Adrenal gland (tissue), 12 donors: ENCODE data around the gene KRT6B. TPM values are rescaled to one million over a fixed set of nuclear protein-coding genes. Genes with fewer than 3 reads are reported as not detected.

Experiments used
- DNase-seq, 7 donors: peaks; one replicate each; pipeline ENCODE4 v3.0.0-alpha.2; 2019 to 2020
- H3K27ac ChIP-seq, 5 donors: fragments of 200-600 bp; sonication (generic) in 4 of 5; 1 replicate in 3 of 5; 2 replicates in 2 of 5; pipeline versions ENCODE4 v1.5.1 to v1.8.0; 2016 to 2020; ENCODE audit warnings: mild to moderate bottlenecking in 1 of 5
- H3K27me3 ChIP-seq: fragments of 200-600 bp; 2 replicates; pipeline ENCODE4 v1.8.0; 2021
- H3K36me3 ChIP-seq, 2 donors: fragments of 200-600 bp; replicated peaks in 1 of 2; 1 replicate in 1 of 2; 2 replicates in 1 of 2; pipeline versions ENCODE4 v1.5.1 to v1.8.0; 2018 to 2022
- H3K4me1 ChIP-seq, 2 donors: fragments of 200-600 bp; replicated peaks in 1 of 2; 1 replicate in 1 of 2; 2 replicates in 1 of 2; pipeline versions ENCODE4 v1.5.1 to v1.8.0; 2018 to 2021
- H3K4me3 ChIP-seq, 4 donors: fragments of 200-600 bp; sonication (generic) in 3 of 4; one replicate each; pipeline ENCODE4 v1.5.1; 2016 to 2018
- H3K9me3 ChIP-seq, 3 donors: fragments of 200-600 bp; sonication (generic) in 1 of 3; replicated peaks in 1 of 3; 1 replicate in 2 of 3; 2 replicates in 1 of 3; pipeline versions ENCODE4 v1.5.1 to v1.8.0; 2016 to 2021
- CTCF ChIP-seq, 6 experiments: fragments of 450-650 bp in 4 of 6; fragments of 200-600 bp in 2 of 6; sonication (generic) in 1 of 6; IDR thresholded peaks; 1 replicate in 5 of 6; 2 replicates in 1 of 6; pipeline versions ENCODE4 v1.5.1 to v1.8.0; 2016 to 2021; ENCODE audit warnings: antibody characterized with exemption in 6 of 6, mild to moderate bottlenecking in 2 of 6, moderate library complexity in 1 of 6
- POLR2A ChIP-seq, 2 donors: fragments of 450-650 bp; IDR thresholded peaks; one replicate each; pipeline ENCODE4 v1.6.1; 2017; ENCODE audit warnings: antibody characterized with exemption in 2 of 2, mild to moderate bottlenecking in 2 of 2, moderate library complexity in 1 of 2
- WGBS, 4 donors: extraction: QIAGEN DNeasy Blood & Tissue Kit in 2 of 4; methylation state at CpG; one replicate each; pipeline versions ENCODE4 v1.1.5 to v1.1.7; 2013 to 2017; 5-methylcytosine and 5-hydroxymethylcytosine counted together
- intact Hi-C, 2 donors: fragments of 100-400 bp; cut with DNase I; formaldehyde crosslinking; loops; one replicate each; pipeline versions ENCODE4 v1.14.1 to v1.15.0; 2022 to 2023
- polyA plus RNA-seq, 3 donors: library from polyadenylated mRNA; stranded (reverse); fragments of 200-250 nt in 2 of 3; fragments of 350-450 nt in 1 of 3; fragmentation: Illumina TruSeq in 1 of 3; extraction: RNeasy Lipid Tissue Mini Kit (QIAGEN cat#74804) in 1 of 3; gene quantifications; one replicate each; pipeline ENCODE4 v1.2.3, GENCODE V29; 2013 to 2014
- total RNA-seq, 9 donors: library from RNA; depleted of rRNA in 4 of 9; stranded (reverse); fragments of >200 nt in 4 of 9; fragments of 120-200 nt in 1 of 9; fragmentation: NEBNext Ultra II Directional in 1 of 9; extraction: Animal tissue kit (Norgen Biotek cat#: 25700) in 1 of 9; gene quantifications; one replicate each; pipeline versions ENCODE4 v1.1.0 to v1.2.4, GENCODE V29; 2013 to 2023
- donor health status: healthy with polysubstance abuse.
- donor health status: Bipolar disorder and iron deficiency.
- donor health status: DM: yes; HTN: yes; CAD: no.
- donor health status: DM: no; HTN: no; CAD: no.
- donor health status: DM: no; HTN: no; CAD: no.
- donor health status: DM: yes; HTN: yes; CAD: no.

The KRT6B gene
- total and polyA plus RNA-seq, 12 donors = 0.20 to 0.25 TPM; not detected in 10

GRCh38 chr12:52439420-52439819, 12.5 kb downstream of the KRT6B start:
- intact Hi-C loops = no loop called here
- no peaks in the 10 kb centered on the region for H3K27me3 ChIP-seq
- WGBS, 4 donors = 65 to 79% (median 71%) methylated on average over 7 to 8 of the region's 8 CpGs

DNA sequence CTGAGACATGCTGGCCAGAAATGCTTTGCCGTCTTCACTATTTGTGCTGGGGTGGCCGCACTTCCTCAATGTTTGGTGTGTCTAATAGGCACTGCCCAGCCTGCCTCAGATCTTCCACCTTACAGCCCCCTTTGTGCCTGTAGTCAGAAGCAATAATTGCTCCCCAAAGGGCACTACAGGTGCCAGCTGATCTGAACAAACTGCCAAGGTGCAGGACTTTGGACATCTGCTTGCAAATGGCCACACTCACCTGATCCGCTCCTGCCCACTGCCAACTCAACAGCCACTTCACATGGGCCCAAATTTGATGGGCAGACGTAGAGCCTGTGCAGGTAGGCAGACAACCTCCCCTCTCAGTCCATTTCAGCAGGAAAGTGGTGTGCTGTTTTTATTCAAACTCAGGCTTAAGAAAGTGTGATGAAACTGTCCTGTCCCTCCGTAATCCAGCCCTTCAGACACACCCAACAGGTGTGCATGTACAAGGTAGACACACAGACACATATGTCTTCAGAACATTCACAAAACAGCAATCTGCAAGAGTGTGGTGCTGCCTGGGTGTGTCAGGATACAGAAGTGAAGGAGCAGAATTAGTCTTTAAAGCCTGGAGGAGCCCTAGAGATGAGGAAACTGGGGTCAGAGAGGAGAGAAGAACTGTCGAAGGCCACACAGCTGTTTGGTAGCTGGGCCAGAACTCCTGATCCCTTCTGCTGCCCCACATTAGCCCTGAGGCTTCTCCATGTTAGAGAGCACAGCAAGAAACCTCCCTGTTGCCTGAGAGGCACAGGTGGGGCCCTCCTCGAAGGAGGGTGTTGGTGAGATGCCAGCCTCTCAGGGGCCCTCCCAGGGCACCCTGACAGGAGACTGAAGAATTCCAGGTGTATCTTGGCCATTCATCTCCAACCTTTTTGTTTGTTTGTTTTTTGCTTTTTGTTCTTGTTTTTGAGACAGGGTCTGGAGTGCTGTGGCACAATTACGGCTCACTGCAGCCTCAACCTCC, 13.3 kb downstream of the KRT6B start:
- no peak overlapping the region for H3K27ac ChIP-seq
- DNase-seq = no peak
- H3K4me3 ChIP-seq = no peak overlapping the region
- TF ChIP-seq POLR2A (IDR thresholded peaks at IDR 0.05) = no peak
- TF ChIP-seq CTCF (IDR thresholded peaks at IDR 0.05) = no peak
- no peaks in the 10 kb centered on the region for H3K4me1 ChIP-seq
- H3K27me3 ChIP-seq = no peaks in the 10 kb centered on the region
- WGBS, 4 donors = 81 to 89% (median 86%) methylated on average over 6 to 8 of the region's 8 CpGs
- H3K36me3 ChIP-seq = no peaks in the 10 kb centered on the region
- no peaks in the 10 kb centered on the region for H3K9me3 ChIP-seq
- intact Hi-C loops = no loop called here

More at GRCh38 chr12:52439420-52439819, 12.5 kb downstream of the KRT6B start:
- Histone ChIP-seq H3K9me3 (no peaks in the 10 kb centered on the region), H3K4me3 (no peak overlapping the region), H3K36me3 (no peaks in the 10 kb centered on the region), H3K4me1 (no peaks in the 10 kb centered on the region), H3K27ac (no peak overlapping the region)
- TF ChIP-seq CTCF (IDR thresholded peaks at IDR 0.05) (no peak), POLR2A (IDR thresholded peaks at IDR 0.05) (no peak)
- DNase-seq = no peak

DNA sequence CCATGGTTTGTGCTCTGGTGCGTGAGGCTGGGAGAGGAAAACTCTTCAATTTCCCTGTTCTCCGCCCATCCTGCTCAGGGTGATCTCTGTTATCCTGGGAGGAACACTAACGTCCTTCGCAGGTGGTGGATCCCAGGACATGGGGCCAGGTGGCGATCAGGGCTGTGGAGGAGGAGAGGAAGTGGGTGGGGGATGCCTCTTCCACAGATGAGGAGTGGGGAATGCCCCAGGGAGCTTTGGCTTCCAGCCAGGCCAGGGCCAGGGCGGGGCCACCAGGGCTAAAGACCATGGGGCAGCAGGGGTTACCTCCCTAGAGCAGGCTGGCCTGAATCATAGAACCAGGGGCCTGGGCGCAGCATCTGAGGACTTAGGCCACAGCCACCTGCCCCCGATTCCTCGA, 14.4 kb downstream of the KRT6B start:
- DNase-seq = no peak
- Histone ChIP-seq H3K9me3 (no peaks in the 10 kb centered on the region), H3K27ac (no peak overlapping the region), H3K27me3 (no peaks in the 10 kb centered on the region), H3K4me3 (no peak overlapping the region), H3K36me3 (no peaks in the 10 kb centered on the region), H3K4me1 (no peaks in the 10 kb centered on the region)
- intact Hi-C loops = no loop called here
- WGBS, 4 donors = 69 to 78% (median 72%) methylated on average over 5 to 9 of the region's 9 CpGs
- TF ChIP-seq POLR2A (IDR thresholded peaks at IDR 0.05) (no peak), CTCF (IDR thresholded peaks at IDR 0.05) (no peak)

DNA sequence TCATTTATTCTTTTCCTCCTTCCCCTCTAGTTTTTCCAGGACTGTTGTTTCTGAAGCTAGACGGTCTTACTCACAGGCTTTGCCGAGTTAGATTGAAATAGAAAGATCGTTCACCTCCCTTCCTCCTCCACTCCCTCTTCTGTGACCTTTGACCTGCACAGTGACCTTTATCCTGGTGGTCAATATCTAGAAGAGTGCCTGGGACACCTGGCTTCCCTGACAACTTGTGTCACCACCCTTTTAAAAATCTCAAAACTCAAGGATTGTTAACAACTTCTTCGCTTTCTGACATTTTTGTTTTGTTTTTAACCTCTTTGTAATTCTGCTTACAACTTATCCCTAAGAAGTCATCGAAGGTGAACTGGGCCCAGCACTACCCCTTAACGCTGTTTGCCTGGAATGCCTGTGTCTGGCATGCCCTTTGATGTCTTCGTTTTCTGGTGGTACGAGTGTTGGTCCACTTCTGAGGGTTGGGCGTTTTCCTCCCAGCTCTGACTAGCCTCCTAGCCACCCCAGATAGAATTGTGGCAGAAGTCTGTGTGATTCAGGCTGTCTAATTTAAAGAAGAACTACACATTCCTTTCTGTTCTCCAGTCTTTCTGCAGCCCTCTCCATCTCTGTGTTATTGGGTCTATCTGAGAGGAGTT, 15.0 kb downstream of the KRT6B start:
- no peak for TF ChIP-seq POLR2A (IDR thresholded peaks at IDR 0.05)
- no peak for TF ChIP-seq CTCF (IDR thresholded peaks at IDR 0.05)
- no peaks in the 10 kb centered on the region for H3K9me3 ChIP-seq
- H3K27me3 ChIP-seq = no peaks in the 10 kb centered on the region
- WGBS, 4 donors = 70 to 78% (median 75%) methylated on average over 9 of the region's 9 CpGs
- H3K4me3 ChIP-seq = no peak overlapping the region
- intact Hi-C loops = no loop called here
- no peaks in the 10 kb centered on the region for H3K36me3 ChIP-seq
- H3K27ac ChIP-seq = no peak overlapping the region
- H3K4me1 ChIP-seq = no peaks in the 10 kb centered on the region
- DNase-seq = no peak
